ENCODE measurements around the gene AHI1.
"Not testable (repeated sequence)": the region's sequence is repeated elsewhere in the genome, so short reads cannot be mapped to it uniquely, and the experiment has no call there.

AHI1 gene

GRCh38 chr6:135254471-135254870, 243.1 kb downstream of the AHI1 start:
- DNase-seq: no peak

GRCh38 chr6:135251498-135252441, 245.8 kb downstream of the AHI1 start:
- no peak for DNase-seq

GRCh38 chr6:135250751-135251497, 246.6 kb downstream of the AHI1 start:
- no peak for DNase-seq

GRCh38 chr6:135250234-135250633, 247.3 kb downstream of the AHI1 start:
- DNase-seq: no peak

GRCh38 chr6:135246412-135247012, 251.0 kb downstream of the AHI1 start:
- DNase-seq: not testable (repeated sequence)

- no peak for DNase-seq
Observed at GRCh38 chr6:135244805-135245204, 252.7 kb downstream of the AHI1 start.

GRCh38 chr6:135243871-135244796, 253.4 kb downstream of the AHI1 start:
- DNase-seq: no peak

- DNase-seq: no peak
Observed at GRCh38 chr6:135240711-135241110, 256.8 kb downstream of the AHI1 start.

GRCh38 chr6:135236732-135237131, 260.8 kb downstream of the AHI1 start:
- DNase-seq: no peak

GRCh38 chr6:135236319-135236718, 261.2 kb downstream of the AHI1 start:
- no peak for DNase-seq

- no peak for DNase-seq
Observed at GRCh38 chr6:135235716-135236115, 261.8 kb downstream of the AHI1 start.

GRCh38 chr6:135234492-135234780, 263.1 kb downstream of the AHI1 start:
- no peak for DNase-seq

GRCh38 chr6:135233686-135234491, 263.7 kb downstream of the AHI1 start:
- DNase-seq: peak; percentile 34 to 39
